Measurements from ENCODE around the gene RALGPS1. TPM values are rescaled to one million over a fixed set of nuclear protein-coding genes. Genes with fewer than 3 reads are reported as not detected.

The RALGPS1 gene
- total and polyA plus RNA-seq, 2 of the 8 experiments (the other 6 are each of a cell fraction or from before 2014, with no cell fraction given) = 20.0 to 23.5 TPM

- peaks cover 0 to 2% of the 10 kb centered on the region in 2 experiments for H4K20me1 ChIP-seq (replicated peaks in 1 of 2; ENCODE audit: control insufficient read depth in 1 of 2, insufficient read depth in 2 of 2, low read length in 2 of 2)
- no peaks in the 10 kb centered on the region for H3K79me1 ChIP-seq (ENCODE audit: low read depth, low read length)
- no peak overlapping the region for H3K4me2 ChIP-seq (ENCODE audit: insufficient read depth in 1 of 2, low read depth in 2 of 2, low read length in 2 of 2)
- no peak overlapping the region for H2AK5ac ChIP-seq (ENCODE audit: low read depth, low read length)
- no peak overlapping the region for H3K56ac ChIP-seq (replicated peaks; ENCODE audit: insufficient read length, low read depth, low read length)
- WGBS, 2 experiments (ENCODE audit: extremely low coverage in 1 of 2, insufficient coverage in 1 of 2, insufficient read length in 1 of 2, insufficient replicate concordance in 2 of 2, low coverage in 1 of 2, low lambda C conversion rate in 2 of 2, missing lambda C conversion rate in 1 of 2) = 90% methylated on average over 6 of the region's 6 CpGs; no CpG with 5 or more reads in 1 of the 2 experiments
- no peaks in the 10 kb centered on the region for H3K23me2 ChIP-seq (ENCODE audit: low read depth, low read length)
- DNase-seq (ENCODE audit: low read depth in 1 of 2, low spot score in 2 of 2) (no peak), FAIRE-seq (no peak)
- H3K79me2 ChIP-seq (ENCODE audit: control insufficient read depth in 1 of 2, insufficient read depth in 2 of 2, low read length in 2 of 2) = no peaks in the 10 kb centered on the region
- no peak overlapping the region for H3K4ac ChIP-seq (replicated peaks; ENCODE audit: insufficient read length, low read depth, low read length)
- H2AFZ ChIP-seq (ENCODE audit: low read length) = no peak overlapping the region
- H4K8ac ChIP-seq (ENCODE audit: extremely low read depth, insufficient read depth, low read length) = no peak overlapping the region
- no peak overlapping the region for H2BK15ac ChIP-seq (ENCODE audit: low read length)
- peaks cover 0 to 5% (median 1%) of the 10 kb centered on the region in 4 experiments; a peak in 2 of 7 replicates for H3K4me1 ChIP-seq (replicated peaks in 1 of 4; ENCODE audit: control insufficient read depth in 3 of 4, insufficient read depth in 4 of 4, low read length in 3 of 4)
- H3K27ac ChIP-seq (ENCODE audit: low read depth, low read length) = no peak overlapping the region
- TF ChIP-seq GABPA (IDR thresholded peaks at IDR 0.05; ENCODE audit: borderline replicate concordance, insufficient read depth, low read length) (no peak), SP1 (IDR thresholded peaks at IDR 0.05; ENCODE audit: low read depth, low read length) (no peak), PHF8 (conservative IDR thresholded peaks at IDR 0.05; ENCODE audit: low read depth, low read length) (no peak), HDAC2 (IDR thresholded peaks at IDR 0.05; ENCODE audit: borderline replicate concordance in 1 of 2, low read depth in 2 of 2, low read length in 2 of 2) (no peak), TEAD4 (IDR thresholded peaks at IDR 0.05; ENCODE audit: low read depth, low read length) (no peak), HDAC6 (IDR thresholded peaks at IDR 0.05; ENCODE audit: low read depth, low read length) (no peak), RXRA (IDR thresholded peaks at IDR 0.05; ENCODE audit: insufficient read depth, low read depth, low read length) (no peak)
- ChIA-PET POLR2A (ENCODE audit: partially characterized antibody) (no interaction called here), CTCF (ENCODE audit: partially characterized antibody) (interaction anchor here (0.7 to 1.5 kb wide), 3 partner anchors 46 to 120 kb away, joined by 3 read pairs; no protein-coding TSS in a partner anchor)
- no peak overlapping the region for H2BK12ac ChIP-seq (ENCODE audit: low read depth, low read length)
- no peaks in the 10 kb centered on the region for H3K36me3 ChIP-seq (ENCODE audit: control insufficient read depth in 2 of 4, insufficient read depth in 4 of 4, low read length in 3 of 4)
- H3K18ac ChIP-seq (ENCODE audit: extremely low read depth, low read length) = no peak overlapping the region
- H3K9me3 ChIP-seq (ENCODE audit: insufficient read depth in 2 of 2, low read depth in 1 of 2, low read length in 1 of 2) = no peaks in the 10 kb centered on the region
- no peak overlapping the region for H3K14ac ChIP-seq (ENCODE audit: insufficient read length)
- no peak overlapping the region for H3K23ac ChIP-seq (ENCODE audit: insufficient read length)
- no peak overlapping the region for H4K91ac ChIP-seq (replicated peaks; ENCODE audit: insufficient read length, low read length)
- H3K4me3 ChIP-seq (ENCODE audit: extremely low read depth in 1 of 4, insufficient read depth in 2 of 4, low read depth in 3 of 4, low read length in 4 of 4) = no peak overlapping the region
- H2BK5ac ChIP-seq (ENCODE audit: low read depth, low read length) = no peak overlapping the region
- H3K27me3 ChIP-seq (replicated peaks in 1 of 4; ENCODE audit: control insufficient read depth in 3 of 4, extremely low read depth in 1 of 4, insufficient read depth in 3 of 4, low read length in 3 of 4) = no peaks in the 10 kb centered on the region
- H2BK20ac ChIP-seq (ENCODE audit: low read length) = no peak overlapping the region
- no peak overlapping the region for H3K9ac ChIP-seq (replicated peaks in 1 of 4; ENCODE audit: extremely low read depth in 1 of 4, low read depth in 3 of 4, low read length in 3 of 4)
- no peak overlapping the region for H2BK120ac ChIP-seq (replicated peaks; ENCODE audit: low read depth, low read length)
- H4K5ac ChIP-seq (ENCODE audit: insufficient read length, low read depth, low read length) = no peak overlapping the region
Measured at GRCh38 chr9:127011772-127012171, 97.2 kb downstream of the RALGPS1 start.

All from H1 (cell line).